Stimulated activated effector memory CD8-positive, alpha-beta T cell treated with anti-CD3 and anti-CD28 coated beads, Interleukin-12 subunit alpha, Interleukin-12 subunit beta, amount 100 ng/mL, for 72 hours (primary cell): Measurements from ENCODE around the gene ALDH3A1.
A peak's percentile ranks its signal among the peaks of the same experiment; 100 is the strongest.

Experiments used
- ATAC-seq: fragments of 150-1000 bp; cut with Tn5 transposase; 2 replicates; pipeline ENCODE4 v1.10.0; 2021
- DNase-seq, 2 donors: peaks; one replicate each; pipeline ENCODE4 v3.0.0; 2021 to 2022; ENCODE audit warnings: low spot score in 2 of 2
- H3K27ac Mint-ChIP-seq: one replicate; pipeline ENCODE4 v1.8.0; 2022; ENCODE audit warnings: mild to moderate bottlenecking, mixed read lengths
- H3K36me3 Mint-ChIP-seq: one replicate; pipeline ENCODE4 v1.8.0; 2022; ENCODE audit warnings: mild to moderate bottlenecking, mixed read lengths
- H3K4me1 Mint-ChIP-seq: one replicate; pipeline ENCODE4 v1.8.0; 2022; ENCODE audit warnings: mixed read lengths
- H3K4me3 Mint-ChIP-seq: one replicate; pipeline ENCODE4 v1.8.0; 2022; ENCODE audit warnings: mild to moderate bottlenecking, mixed read lengths
- H3K9me3 Mint-ChIP-seq: one replicate; pipeline ENCODE4 v1.8.0; 2022; ENCODE audit warnings: mixed read lengths

The ALDH3A1 gene

DNA sequence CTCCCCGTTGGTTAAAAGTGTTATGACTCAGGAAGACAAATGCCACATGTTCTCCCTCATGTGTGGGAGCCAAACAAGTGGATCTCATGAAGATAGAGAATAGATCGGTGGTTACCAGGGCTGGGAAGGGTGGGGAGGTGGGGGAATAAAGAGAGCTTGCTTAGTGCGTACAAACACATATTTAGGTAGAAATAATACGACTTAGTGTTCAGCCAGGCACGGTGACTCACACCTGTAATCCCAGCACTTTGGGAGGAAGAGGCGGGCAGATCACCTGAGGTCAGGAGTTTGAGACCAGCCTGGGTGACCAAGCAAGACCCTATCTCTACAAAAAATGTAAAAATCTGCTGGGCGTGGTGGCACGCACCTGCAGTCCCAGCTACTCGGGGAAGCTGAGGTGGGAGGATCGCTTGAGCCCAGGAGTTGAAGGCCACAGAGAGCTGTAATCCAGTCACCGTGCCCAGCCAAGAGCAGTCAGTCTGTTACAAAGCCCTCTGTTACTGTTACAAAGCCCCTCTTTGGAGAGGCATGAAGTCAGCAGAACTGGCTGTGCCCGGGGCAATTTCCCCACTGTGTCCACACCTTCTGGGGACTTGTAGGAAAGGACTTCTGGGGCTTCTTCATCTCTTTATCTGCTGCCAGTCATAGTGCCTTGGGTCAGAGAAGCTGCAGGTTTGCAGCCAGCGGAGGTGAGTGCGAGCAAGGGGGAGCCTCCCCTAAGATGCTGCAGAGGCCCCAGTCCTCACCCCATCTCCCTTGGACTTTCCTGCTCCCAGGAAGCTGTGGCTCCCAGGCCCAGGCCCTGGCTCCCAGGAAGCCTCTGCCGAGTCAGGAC lies 4.3 kb upstream of the ALDH3A1 start:
- no peak for ATAC-seq
- H3K9me3 Mint-ChIP-seq = no peaks in the 10 kb centered on the region
- peaks cover 16% of the 10 kb centered on the region for H3K4me1 Mint-ChIP-seq
- H3K4me3 Mint-ChIP-seq = no peak overlapping the region
- H3K36me3 Mint-ChIP-seq = no peaks in the 10 kb centered on the region
- H3K27ac Mint-ChIP-seq = no peak overlapping the region
- DNase-seq = no peak

DNA sequence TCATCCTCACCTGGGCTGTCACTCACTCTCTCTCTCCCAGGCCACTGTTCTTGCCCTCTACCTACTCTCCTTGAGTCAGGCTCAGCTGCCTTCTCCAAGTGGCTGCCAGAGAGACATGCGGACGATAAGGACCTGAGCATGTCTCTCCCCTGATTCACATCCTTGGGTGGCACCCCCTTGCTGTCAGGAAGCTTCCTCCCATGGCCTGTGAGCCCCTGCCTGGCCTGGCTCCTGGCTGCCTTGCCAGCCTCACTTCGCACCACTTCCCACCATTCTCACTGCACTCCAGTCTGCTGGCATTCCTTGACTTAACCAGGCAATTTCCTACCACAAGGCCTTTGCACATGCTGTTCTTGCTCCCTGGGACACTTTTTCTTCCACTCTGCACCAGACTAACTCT lies 2.7 kb upstream of the ALDH3A1 start:
- Mint-ChIP-seq H3K4me3 (no peak overlapping the region), H3K9me3 (no peaks in the 10 kb centered on the region), H3K4me1 (peaks cover 15% of the 10 kb centered on the region), H3K27ac (no peak overlapping the region), H3K36me3 (no peaks in the 10 kb centered on the region)
- no peak for ATAC-seq
- no peak for DNase-seq

DNA sequence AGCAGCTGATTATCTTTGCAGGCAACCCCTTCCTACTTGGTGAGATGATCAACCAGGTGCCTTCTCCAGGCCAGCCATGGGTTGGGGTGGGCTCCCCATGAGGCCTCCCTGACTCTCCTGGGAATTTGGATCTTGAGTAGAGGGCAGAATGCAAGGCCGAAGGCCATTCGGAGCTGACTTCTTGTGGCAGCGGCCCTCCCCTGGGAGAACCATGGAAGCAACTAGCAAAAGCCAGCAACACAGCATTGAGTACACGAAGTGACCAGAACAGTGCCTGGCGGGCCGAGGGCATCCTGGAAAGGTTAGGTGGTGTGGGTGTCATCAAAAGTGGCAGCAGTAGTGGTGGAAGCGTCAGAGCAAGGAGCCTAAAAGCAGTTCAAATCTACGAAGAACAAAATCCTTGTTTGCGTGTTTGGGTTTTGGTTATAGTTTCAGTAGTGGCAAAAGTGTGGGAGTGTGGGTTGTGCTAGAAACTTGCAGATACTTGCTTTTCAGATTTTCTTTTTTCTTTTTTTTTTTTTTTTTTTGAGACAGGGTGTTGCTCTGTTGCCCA lies 2.0 kb upstream of the ALDH3A1 start:
- Mint-ChIP-seq H3K4me1 (peaks cover 14% of the 10 kb centered on the region), H3K36me3 (no peaks in the 10 kb centered on the region), H3K4me3 (no peak overlapping the region), H3K27ac (no peak overlapping the region), H3K9me3 (no peaks in the 10 kb centered on the region)
- DNase-seq = no peak
- no peak for ATAC-seq

- DNase-seq (no peak), ATAC-seq (no peak)
- Mint-ChIP-seq H3K27ac (no peak overlapping the region), H3K36me3 (no peaks in the 10 kb centered on the region), H3K4me3 (no peak overlapping the region), H3K9me3 (no peaks in the 10 kb centered on the region), H3K4me1 (peaks cover 18% of the 10 kb centered on the region)
Measured at GRCh38 chr17:19748807-19749193, 702 bp upstream of the ALDH3A1 start.

DNA sequence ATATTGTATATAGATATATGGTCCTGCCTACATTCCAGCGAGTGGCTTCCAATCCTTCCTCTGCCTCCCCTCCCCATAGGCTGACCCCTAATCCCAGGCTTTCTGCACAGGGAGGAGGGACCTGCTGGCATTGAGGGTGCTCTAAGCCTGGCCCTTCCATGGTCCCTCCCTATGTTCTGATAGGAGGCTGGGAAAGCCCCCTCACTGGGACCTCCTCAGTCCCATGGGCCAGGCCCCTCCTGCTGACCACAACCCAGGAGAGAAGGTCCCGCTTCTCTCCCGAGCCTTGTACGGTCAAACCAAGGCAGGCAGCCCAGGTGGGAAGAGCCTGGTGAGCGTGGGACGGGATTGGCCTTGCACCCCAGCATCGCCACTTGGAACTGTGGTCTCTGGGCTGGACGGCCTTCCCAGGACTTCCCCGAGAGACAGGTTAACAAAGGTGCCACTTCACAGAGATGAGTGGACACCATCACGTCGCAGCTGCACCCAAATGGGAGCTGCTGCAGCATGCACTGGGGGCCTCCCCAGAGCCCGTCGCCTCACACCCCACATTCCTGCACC lies 859 bp downstream of the ALDH3A1 start:
- Mint-ChIP-seq H3K4me3 (no peak overlapping the region), H3K27ac (no peak overlapping the region)

DNA sequence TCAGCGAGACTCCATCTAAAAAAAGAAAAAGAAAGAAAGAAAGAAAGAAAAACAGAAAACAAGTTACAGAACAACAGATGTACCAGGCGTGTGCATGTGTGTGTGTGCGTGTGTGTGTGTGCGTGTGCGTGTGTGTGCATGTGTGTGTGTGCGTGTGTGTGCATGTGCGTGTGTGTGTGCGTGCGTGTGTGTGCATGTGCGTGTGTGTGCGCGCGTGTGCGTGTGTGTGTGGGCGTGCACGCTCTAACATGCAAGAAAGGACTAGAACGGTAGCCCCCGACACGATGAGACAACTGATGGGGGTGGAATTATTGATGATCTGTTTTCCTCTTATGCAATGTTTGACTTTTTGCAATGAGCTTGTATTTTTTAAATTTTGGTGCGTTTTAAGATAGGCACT lies 1.6 kb downstream of the ALDH3A1 start:
- DNase-seq (no peak), ATAC-seq (no peak)
- H3K4me1 Mint-ChIP-seq = peaks cover 18% of the 10 kb centered on the region
- H3K4me3 Mint-ChIP-seq = no peak overlapping the region
- no peaks in the 10 kb centered on the region for H3K9me3 Mint-ChIP-seq
- no peaks in the 10 kb centered on the region for H3K36me3 Mint-ChIP-seq
- no peak overlapping the region for H3K27ac Mint-ChIP-seq

More for the DNA sequence above, 859 bp downstream of the ALDH3A1 start:
- ATAC-seq (no peak), DNase-seq (no peak)
- no peaks in the 10 kb centered on the region for H3K36me3 Mint-ChIP-seq
- no peaks in the 10 kb centered on the region for H3K9me3 Mint-ChIP-seq
- peaks cover 18% of the 10 kb centered on the region for H3K4me1 Mint-ChIP-seq

GRCh38 chr17:19744922-19745757 lies 3.0 kb downstream of the ALDH3A1 start:
- Mint-ChIP-seq H3K36me3 (no peaks in the 10 kb centered on the region), H3K4me1 (peaks cover 17% of the 10 kb centered on the region), H3K27ac (no peak overlapping the region), H3K4me3 (peak overlapping the region; percentile 71), H3K9me3 (no peaks in the 10 kb centered on the region)
- DNase-seq (peak; percentile 90 to 93), ATAC-seq (peak; percentile 87)

GRCh38 chr17:19744492-19744891 lies 3.6 kb downstream of the ALDH3A1 start:
- DNase-seq (peak in 1 of 2 donors; percentile 52), ATAC-seq (peak; percentile 31)
- H3K4me3 Mint-ChIP-seq = peak overlapping the region; percentile 71
- no peaks in the 10 kb centered on the region for H3K36me3 Mint-ChIP-seq
- H3K27ac Mint-ChIP-seq = no peak overlapping the region
- H3K9me3 Mint-ChIP-seq = no peaks in the 10 kb centered on the region
- peaks cover 11% of the 10 kb centered on the region for H3K4me1 Mint-ChIP-seq

- DNase-seq (no peak), ATAC-seq (no peak)
- peaks cover 8% of the 10 kb centered on the region for H3K4me1 Mint-ChIP-seq
- no peak overlapping the region for H3K27ac Mint-ChIP-seq
- H3K4me3 Mint-ChIP-seq = peak overlapping the region; percentile 71
- no peaks in the 10 kb centered on the region for H3K36me3 Mint-ChIP-seq
- no peaks in the 10 kb centered on the region for H3K9me3 Mint-ChIP-seq
Measured at GRCh38 chr17:19743101-19744100, 4.7 kb downstream of the ALDH3A1 start.

DNA sequence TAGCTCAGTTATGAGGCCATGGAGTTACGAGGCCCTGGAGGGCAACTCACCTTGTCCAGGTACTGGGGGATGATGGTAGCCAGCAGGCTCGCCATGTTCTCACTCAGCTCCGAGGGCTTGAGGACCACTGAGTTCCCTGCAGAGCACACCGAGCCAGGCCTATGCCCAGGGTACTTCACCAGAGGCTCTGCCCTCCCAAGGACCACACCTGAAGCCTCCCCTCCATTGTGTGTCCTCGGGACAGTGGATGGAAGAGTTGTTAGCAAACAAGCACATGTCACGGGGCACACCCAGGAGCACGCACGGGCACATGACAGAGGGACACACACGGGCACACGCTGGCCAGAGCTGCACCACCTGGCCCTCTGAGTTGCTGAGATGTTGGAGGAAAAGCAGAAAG lies 5.6 kb downstream of the ALDH3A1 start:
- H3K27ac Mint-ChIP-seq = peak overlapping the region; percentile 50
- peaks cover 8% of the 10 kb centered on the region for H3K4me1 Mint-ChIP-seq
- no peak overlapping the region for H3K4me3 Mint-ChIP-seq
- H3K36me3 Mint-ChIP-seq = no peaks in the 10 kb centered on the region
- ATAC-seq (no peak), DNase-seq (no peak)
- H3K9me3 Mint-ChIP-seq = no peaks in the 10 kb centered on the region

DNA sequence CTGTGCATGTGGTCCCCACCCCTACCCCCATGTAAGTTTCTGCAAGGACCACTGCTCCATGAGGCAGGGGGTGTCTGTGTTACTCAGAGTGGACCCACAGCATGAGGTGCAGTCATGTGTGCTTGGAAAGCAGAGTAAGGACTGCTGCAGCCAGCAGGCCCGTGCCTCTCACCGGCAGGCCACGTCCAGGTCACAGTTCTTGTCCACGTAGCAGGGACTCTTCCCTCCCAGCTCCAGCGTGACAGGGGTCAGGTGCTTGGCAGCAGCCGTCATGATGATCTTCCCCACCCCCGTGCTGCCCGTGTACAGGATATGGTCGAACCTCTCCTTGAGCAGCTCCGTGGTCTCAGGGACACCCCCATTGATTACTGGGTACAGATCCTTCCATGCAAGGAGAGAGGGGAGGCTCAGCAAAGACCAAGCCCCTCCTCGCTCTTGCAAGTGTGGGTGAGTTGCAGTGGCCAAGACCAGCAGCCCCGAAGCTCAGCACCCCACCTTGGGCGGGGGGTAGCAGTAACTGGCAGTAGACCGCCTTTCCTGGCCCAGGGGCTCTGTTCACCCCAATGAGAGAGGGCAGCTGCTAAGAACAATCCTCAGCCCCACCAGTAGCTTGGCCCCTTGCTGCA lies 6.2 kb downstream of the ALDH3A1 start:
- H3K9me3 Mint-ChIP-seq = no peaks in the 10 kb centered on the region

GRCh38 chr17:19740933-19741332 lies 7.2 kb downstream of the ALDH3A1 start:
- no peak for ATAC-seq
- H3K4me3 Mint-ChIP-seq = no peak overlapping the region
- H3K4me1 Mint-ChIP-seq = peaks cover 8% of the 10 kb centered on the region
- no peaks in the 10 kb centered on the region for H3K36me3 Mint-ChIP-seq
- H3K27ac Mint-ChIP-seq = no peak overlapping the region
- no peak for DNase-seq
- no peaks in the 10 kb centered on the region for H3K9me3 Mint-ChIP-seq

More for the DNA sequence above, 6.2 kb downstream of the ALDH3A1 start:
- DNase-seq (no peak), ATAC-seq (no peak)
- no peak overlapping the region for H3K27ac Mint-ChIP-seq
- no peaks in the 10 kb centered on the region for H3K36me3 Mint-ChIP-seq
- peaks cover 8% of the 10 kb centered on the region for H3K4me1 Mint-ChIP-seq
- H3K4me3 Mint-ChIP-seq = no peak overlapping the region

DNA sequence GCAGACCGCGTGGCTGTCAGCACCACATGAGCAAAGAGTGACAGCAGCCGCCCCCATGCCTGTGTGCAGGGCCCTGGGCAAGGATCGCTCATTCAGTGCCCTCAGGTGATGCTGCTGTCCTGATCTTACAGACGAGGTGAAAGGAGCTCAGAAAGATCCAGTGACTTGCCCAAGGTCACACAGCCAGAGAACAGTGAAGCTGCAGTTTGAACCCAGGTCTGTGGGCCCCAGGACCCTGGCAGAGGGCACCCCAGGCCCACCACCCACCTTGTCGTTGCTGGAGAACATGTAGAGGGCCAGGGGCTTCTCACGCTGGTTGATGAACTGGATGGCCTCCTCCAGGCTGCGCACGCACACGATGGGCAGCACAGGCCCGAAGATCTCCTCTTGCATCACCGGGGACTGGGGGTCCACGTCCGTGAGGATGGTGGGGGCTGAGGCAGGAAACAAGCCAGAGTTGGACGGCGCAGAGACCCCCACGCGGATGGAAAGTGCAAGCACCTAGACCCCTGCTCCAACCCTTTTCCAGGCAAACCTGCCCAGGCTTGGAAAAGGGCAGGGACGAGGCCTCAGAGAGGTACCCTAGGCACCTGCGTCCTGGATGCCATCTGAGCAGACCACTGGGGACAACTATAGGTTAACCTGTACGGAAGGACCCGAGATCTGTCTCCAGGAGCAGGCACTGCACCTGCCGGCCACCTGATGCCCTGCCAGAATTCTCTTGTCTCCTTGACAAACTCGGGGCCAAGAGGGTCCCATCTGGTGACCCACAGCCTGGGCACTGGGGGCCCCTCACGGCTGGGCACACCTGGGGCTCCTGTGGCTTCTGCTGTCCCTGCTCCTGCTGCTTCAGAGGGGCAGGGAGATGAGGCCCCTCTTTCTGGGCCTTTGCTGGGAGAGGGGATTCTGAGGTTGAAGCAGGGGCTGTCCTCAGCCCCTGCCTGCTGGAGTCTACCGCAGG lies 8.6 kb downstream of the ALDH3A1 start:
- H3K27ac Mint-ChIP-seq = no peak overlapping the region
- no peak overlapping the region for H3K4me3 Mint-ChIP-seq
- H3K36me3 Mint-ChIP-seq = no peaks in the 10 kb centered on the region
- ATAC-seq = no peak
- no peaks in the 10 kb centered on the region for H3K4me1 Mint-ChIP-seq
- no peak for DNase-seq
- H3K9me3 Mint-ChIP-seq = no peaks in the 10 kb centered on the region
